HG03520 (cell line): ENCODE results near the gene ZNF804A.
"Not testable (repeated sequence)": the region's sequence is repeated elsewhere in the genome, so short reads cannot be mapped to it uniquely, and the experiment has no call there.

ENCODE experiments used
- ATAC-seq: cut with Tn5 transposase; IDR thresholded peaks from one replicate; pipeline ENCODE4 v1.9.1; 2021; ENCODE audit warnings: mild to moderate bottlenecking, moderate library complexity; ENCODE audit not compliant: unreplicated experiment

The ZNF804A gene

DNA sequence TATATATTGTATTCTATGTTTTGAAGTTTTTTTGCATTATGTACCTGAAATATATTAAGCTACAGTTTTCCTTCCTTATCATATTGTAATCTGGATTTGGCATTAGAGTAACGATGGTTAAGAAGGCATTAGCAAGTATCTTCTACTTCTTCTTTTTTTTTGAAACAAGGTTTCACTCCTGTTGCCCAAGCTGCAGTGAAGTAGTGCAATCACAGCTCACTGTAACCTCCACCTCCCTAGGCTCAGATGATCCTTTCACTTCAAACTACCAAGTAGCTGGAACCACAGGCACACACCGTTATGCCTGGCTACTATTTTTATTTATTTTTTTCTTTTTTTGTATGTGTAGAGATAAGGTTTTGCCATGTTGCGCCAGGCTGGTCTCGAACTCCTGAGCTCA, 201.1 kb downstream of the ZNF804A start:
- ATAC-seq: no peak

DNA sequence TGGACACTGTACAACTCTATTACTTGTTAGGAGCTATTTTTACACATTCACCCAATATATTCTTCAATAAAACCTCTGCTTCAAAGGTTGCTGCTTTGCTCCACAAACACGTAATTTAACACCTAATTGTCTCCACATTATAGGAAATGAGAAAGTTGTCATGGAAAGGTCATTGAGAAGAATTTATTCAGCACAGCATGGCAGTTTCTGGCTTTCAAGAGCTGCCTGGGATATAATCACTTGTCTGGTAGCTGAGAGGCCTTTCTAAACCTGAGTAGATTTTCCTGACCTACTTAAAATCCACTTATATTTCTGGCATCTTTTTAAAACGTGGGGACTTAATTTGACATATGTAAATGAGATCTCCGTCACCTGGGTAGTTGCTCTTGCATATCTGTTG, 216.1 kb downstream of the ZNF804A start:
- no peak for ATAC-seq

DNA sequence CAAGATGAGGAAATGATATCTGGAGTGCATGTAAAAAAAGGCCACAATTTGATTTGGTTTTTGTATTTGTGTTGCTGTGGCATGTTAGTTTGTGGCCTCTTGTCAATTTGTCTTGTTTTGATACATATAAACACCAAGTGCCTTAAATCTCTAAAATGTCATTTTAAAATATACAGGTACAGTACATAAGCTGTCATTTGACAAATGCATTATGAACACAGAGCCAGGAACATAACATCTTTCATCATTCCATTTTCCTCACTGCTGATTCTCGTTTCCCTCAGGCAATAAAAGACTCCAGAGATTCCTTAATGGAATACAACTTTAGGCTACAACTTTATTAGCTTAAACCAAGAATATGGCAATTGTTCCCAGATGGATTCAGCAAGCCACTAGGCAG, 217.5 kb downstream of the ZNF804A start:
- no peak for ATAC-seq

DNA sequence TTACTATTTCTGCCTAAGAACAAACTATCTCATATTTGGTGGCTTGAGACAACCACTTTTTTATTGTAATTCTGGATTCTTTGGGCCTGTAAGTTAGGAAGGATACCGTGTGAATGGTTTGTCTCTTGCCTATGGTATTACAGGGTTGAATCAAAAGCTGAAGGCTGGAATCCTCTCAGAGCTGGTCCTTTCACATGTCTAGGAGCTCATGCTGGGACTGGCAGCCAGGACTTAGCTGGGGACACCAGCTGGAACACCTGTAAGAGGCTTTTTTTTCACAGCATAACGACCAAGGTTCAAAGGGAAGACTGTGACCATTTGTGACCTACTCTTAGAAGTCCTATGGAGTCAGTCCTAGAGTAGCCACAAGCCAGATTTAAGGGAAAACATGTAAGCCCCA, 226.3 kb downstream of the ZNF804A start:
- ATAC-seq: no peak

DNA sequence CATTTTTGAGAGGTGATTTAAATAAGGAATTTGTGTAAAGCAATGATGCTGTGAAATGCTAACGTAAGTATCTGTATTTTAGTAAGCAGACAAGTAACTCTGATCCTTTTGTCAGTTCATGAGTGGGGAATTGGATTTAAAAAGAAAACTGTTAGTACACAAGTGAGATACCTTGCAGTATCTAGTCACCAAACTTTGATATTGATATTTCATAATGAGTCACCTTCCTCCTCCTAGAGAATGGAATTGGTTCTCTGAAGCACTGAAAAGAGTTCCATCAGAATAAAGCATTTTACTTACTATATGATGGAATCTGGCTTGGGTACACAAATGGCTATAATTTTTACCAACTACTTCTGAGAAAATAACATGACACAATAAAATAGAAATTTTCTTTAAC, 232.2 kb downstream of the ZNF804A start:
- no peak for ATAC-seq

DNA sequence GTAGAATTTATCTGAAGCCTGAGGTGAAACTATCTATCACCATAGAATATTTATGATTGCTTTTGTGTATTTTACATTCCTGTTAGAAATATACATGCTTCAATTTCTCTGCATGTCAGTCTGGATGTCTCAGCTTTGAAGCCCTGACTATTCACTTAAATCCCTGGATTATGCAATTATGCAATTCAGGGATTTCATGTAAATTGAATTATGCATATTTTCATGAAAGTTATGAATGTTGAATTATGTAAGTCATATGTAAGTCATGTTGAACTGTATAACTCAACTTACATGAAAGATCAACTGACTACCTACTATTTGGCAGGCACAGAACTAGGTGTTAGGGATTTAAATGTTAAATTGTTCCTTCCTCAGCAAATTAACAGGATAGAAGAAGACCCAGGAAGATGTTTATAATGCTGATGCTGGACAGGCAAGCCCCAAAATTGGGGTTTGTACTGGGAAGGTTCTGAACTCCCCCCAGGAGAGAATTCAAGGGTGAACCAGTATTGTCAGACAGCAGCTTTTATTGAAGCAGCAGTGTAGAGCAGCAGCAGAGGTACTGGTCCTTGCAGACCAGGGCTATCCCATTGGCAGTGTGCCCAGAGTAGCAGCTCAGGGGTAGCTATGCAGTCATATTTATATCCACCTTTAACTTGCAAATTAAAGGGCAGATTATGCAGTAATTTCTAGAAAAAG, 236.5 kb downstream of the ZNF804A start:
- ATAC-seq: no peak

DNA sequence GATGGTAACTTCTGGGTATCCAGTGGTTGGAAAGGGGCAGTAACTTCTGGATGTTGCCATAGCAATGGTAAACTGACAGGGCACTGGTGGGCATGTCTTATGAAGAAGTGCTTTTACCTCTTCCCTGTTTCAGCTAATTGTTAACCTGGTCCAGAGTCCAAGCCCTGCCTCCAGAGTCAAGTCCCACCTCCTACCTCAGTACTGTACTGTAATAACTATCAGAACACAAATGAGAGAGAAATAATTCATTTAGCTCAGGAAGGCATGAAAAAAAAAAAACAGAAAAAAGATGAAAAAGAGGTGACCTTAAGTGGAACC, 237.0 kb downstream of the ZNF804A start:
- no peak for ATAC-seq

DNA sequence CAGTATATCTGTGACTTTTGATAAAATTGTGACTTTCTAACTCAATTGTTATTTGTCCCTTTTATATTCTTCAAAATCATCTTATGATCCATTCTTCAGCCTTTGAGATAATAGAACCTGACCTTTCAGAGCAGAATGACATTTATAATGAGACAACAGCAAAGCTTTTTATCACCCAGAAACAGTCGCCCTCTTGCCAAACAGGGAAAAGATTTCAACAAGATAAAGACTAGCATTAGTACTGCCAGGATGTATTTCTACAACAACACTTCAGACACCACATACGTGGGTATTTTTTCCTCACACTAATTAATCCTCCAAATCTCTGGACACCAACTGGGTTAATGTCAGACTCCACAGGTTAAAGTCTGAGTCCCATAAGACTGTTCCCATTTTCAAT, 249.0 kb downstream of the ZNF804A start:
- ATAC-seq: no peak

DNA sequence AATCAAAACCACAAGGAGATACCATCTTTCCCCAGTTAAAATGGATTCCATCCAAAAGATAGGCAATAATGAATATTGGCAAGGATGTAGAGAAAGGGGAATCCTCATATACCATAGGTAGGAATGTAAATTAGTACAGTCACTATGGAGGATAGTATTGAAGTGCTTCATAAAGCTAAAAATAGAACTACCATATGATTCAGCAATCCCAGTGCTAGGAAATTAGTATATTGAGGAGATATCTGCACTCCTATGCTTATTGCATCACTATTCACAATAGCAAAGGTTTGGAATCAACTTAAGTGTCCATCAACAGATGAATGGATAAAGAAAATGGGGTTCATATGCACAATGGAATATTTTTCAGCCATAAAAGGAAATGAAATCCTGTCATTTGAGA, 251.2 kb downstream of the ZNF804A start:
- ATAC-seq: no peak

DNA sequence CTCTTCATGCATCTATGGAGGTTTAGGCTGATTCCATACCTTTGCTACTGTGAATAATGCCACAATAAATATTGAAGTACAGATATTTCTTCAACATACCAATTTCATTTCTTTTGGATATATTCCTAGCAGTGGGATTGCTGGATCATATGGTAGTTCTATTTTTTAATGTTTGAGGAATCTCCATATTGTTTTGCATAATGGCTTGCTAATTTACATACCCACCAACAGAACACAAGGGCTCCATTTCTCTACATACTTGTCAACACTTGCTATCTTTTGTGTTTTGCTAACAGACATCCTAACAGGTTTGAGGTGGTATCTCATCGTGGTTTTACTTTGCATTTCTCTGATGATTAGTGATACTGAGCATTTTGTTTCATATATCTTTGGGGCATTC, 253.2 kb downstream of the ZNF804A start:
- no peak for ATAC-seq

DNA sequence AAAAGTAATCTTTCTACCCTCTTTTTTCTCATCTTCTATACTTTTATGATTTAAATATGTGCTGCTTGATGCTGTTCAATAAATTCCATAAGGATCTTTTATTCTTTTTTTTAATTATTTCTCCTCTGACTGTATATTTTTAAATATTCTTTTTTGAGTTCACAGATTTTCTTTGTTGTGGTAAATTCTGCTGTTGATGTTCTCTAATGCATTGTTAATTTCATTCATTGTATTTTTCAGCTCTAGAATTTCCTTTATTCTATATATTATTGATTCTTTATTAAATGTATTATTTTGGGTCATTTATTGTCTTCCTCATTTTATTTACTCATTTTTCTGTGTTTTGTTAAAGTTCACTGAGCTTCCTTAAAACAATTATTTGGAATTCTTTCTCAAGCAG, 260.9 kb downstream of the ZNF804A start:
- ATAC-seq: no peak

DNA sequence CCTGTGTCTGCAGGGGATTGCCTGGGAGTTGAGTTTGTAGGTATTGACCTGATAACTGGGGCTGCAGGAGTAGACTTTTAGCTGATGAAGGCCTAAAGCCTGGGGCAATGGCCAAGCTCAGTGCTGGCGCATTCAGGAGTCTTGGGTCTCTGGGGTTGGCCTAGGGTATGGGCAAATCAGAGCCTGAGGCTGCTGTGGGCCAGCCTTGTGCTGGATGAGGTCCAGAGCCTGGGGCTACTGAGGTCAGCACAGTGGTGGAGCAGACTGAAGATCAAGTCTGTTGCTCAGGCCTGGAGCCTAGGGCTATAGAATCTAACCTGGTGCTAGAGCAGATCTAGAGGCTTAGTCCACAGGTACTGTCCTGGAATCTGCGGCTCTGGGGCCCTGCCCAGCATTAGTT, 262.4 kb downstream of the ZNF804A start:
- no peak for ATAC-seq

DNA sequence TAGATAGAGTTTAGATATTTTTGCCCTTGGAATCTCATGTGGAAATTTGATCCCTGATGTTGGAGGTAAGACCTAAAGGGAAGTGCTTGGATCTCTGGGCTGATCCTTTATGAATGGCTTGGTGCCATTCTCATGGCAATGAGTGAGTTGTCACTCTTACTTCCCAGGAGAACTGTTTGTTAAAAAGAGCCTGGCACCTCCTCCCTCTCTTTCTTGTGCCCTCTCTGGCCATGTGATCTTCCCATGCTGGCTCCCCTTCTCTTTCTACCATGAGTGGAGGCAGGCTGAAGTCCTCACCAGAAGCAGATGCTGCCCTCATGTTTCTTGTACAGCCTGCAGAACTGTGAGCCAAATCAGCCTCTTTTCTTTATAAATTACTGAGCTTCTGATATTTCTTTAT, 276.9 kb downstream of the ZNF804A start:
- no peak for ATAC-seq

DNA sequence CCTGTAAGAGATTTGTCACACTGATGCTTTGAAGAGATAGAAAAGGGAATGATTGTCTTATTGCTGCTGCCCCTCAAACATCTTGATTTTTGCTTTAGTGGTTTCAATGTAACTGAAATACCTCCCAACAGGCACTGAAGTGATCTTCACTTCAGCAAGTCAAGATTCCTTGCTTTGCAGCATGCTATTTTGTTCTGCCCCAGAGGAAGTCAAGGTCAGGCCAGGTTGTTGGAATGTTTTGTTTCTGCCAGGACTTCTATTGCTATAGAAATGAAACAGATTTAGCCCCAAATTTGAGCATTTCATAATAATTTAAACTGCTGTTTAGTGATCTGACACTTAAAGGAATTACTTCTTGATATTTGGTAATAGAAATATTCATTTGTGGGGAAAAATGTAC, 277.6 kb downstream of the ZNF804A start:
- no peak for ATAC-seq

DNA sequence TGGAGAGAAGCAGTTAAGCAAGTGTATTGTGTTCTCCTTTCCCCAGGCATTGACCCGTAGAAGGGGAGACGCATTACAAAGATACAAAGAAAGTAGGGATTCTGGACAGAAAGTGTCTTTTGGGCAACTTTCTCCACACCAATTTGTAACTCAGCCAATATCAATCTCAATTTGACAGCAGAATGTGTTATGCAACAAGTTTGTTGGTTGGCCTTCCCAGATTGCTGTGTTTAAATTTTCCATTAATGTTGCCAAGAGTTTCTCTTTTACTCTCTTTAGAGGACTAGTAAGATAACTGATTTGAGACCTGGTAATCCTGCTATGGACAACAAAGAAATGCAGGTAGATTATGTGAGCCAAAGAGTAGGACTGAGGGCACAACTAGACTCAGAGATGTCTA, 279.6 kb downstream of the ZNF804A start:
- ATAC-seq: no peak

DNA sequence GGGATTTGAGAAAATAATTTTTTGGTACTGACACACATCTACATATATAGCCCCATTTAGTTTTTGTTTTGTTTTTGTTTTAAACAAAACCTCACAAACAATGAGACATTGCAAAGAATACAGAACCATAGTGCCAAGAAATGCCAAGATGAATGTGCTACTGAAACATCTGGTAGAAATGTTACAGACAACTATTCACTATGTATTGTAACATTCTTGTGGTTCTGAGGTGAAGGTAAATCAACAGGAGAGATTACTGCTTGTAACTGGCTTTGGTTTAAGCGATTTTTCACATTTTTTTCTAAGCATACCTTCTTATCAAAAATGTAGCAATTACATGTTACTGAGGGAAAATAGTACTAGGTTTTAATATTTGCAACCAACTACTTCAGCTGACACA, 281.3 kb downstream of the ZNF804A start:
- no peak for ATAC-seq

DNA sequence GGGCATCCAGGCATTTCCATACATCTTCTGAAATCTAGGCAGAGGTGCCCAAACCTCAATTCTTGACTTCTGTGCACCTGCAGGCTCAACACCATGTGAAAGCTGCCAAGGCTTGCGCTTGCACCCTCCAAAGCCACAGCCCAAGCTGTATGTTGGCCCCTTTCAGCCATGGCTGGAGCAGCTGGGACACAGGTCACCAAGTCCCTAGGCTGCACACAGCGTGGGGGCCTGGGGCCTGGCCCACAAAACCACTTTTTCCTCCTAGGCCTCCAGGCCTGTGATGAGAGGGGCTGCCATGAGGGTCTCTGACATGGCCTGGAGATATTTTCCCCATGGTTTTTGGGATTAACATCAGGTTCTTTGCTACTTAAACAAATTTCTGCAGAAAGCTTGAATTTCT, 288.3 kb downstream of the ZNF804A start:
- not testable (repeated sequence) for ATAC-seq

DNA sequence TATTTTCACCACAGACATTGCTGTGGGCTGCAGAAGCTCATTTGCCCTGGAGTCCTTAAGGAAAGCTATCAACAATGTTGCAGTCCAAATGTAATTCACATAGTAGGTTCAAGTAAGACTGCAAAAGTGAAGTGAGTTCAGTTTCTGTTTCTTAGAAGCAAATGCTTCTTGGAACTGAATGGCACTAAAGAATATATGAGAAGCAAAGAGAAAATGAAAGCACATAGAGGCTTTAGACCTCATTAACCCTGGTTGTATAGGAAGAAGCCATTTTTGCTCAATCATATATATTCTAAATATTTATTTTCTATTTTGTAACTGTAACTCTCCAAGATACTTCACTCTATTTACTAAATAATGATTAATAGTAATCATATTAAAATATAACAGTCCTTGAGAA, 292.0 kb downstream of the ZNF804A start:
- ATAC-seq: no peak

DNA sequence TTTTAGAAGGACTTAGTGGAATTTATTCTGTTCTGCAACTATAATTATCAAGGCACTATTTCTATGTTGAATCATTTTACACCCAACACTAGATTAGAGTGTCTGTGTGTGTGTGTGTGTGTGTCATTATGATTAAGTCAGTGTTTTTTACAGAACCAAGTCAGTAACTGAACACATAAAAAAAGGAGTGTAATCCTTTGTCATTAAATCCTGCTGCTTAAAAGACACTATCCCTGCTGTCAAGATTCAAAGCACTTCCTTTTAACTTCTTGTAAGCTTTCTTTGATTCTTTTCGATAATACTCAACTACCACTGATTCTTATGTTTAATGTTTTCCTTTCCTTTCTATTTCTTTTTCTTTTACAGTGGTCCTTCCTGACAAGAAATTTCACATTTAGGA, 306.7 kb downstream of the ZNF804A start:
- no peak for ATAC-seq

DNA sequence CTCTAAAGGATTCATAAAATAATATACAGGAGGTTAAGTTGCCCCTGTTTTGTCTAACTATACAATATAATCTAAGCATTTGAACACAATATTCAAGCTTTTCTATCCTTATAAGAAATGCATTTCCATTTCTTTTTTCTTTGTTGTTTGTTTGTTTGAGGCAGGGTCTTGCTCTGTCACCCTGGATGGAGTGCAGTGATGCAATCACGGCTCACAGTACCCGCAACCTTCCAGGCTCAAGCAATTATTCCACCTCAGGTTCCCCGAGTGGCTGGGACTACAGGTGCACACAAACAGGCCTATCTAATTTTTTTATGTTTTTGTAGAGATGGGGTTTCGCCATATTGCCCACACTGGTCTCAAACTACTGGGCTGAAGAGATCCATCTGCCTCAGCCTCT, 307.8 kb downstream of the ZNF804A start:
- no peak for ATAC-seq

DNA sequence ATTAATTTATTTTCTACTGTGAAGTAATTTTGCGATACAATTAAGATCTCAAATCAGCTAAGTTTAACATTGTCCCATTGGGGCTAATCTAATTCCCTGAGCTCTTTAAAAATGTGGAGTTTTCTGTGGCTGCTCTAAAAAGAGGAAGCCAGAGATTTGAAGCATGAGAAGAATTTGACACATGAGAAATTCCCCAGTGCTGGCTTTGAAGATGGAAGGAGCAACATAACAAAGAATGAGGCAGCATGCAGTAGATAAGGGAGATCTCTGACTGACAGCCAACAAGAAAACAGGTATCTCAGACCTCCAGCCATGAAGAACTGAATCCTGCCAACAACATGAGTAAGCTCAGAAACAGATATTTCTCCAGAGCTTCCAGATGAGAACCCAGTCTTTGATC, 308.4 kb downstream of the ZNF804A start:
- no peak for ATAC-seq

DNA sequence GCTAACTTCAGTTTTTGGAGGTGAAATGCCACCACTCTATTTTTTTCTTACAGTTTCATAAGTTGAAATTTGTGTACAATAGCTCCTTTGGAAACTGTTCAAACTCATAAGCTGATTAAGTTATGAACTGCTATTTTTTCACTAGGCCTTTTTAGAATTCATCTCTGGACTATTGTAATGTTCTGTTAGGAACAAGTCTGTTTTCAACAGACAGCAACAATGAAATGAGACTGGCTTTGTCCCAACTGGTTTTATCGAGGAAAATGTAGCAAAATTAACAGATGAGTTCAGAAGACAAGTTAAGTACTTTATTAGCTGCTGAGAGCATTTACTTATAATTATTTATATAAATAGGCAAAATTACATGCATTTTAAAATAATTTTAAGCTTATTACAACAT, 310.6 kb downstream of the ZNF804A start:
- no peak for ATAC-seq

DNA sequence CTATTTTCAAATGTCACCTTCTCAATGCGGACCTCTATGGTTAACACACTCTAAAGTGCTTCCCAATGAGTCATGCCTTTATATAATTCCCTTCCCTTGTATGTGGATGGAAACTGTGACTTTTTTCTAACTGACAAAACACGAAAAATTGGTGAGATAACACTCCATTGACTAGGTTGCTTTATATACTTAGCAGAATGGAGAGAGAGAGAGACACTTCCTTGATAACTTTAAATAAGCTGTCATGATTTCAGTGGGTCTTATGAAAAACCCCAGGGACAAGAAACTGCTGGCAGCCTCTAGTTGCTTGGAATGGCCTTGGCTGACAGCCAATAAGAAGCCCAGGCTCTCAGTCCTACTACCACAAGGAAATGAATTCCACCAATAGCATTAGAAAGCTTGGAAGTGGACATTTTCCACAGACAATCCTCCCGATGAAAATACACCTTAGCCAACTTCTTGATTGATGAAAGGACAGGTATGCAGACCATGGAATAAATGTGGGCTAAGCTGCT, 322.2 kb downstream of the ZNF804A start:
- no peak for ATAC-seq
